ENCODE measurements around the gene DMD.

- TF ChIP-seq REST (IDR thresholded peaks at IDR 0.05; ENCODE audit: insufficient read depth in 1 of 2, low read depth in 2 of 2, low read length in 2 of 2) (no peak), TAF1 (IDR thresholded peaks at IDR 0.05; ENCODE audit: borderline replicate concordance, insufficient read depth, low read length) (no peak), POLR2AphosphoS5 (IDR thresholded peaks at IDR 0.05; ENCODE audit: low read depth, low read length) (no peak), SIN3A (IDR thresholded peaks at IDR 0.05; ENCODE audit: borderline replicate concordance, insufficient read depth, low read length) (no peak), FOXP2 (optimal IDR thresholded peaks at IDR 0.05; ENCODE audit: borderline replicate concordance, extremely low read depth, extremely low read length, insufficient read depth) (no peak)
Measured at GRCh38 chrX:33001107-33001506, 210.2 kb downstream of the DMD start.
